PC-3 (cell line): ENCODE data around the gene HEPHL1.

Source experiments
- CTCF ChIP-seq: fragments of 300-600 bp; sonication (generic); conservative IDR thresholded peaks from 2 replicates; pipeline ENCODE4 v1.5.1; 2017; ENCODE audit warnings: antibody characterized with exemption, low read depth, mild to moderate bottlenecking, low read length
- EZH2 ChIP-seq: fragments of 300-600 bp; sonication (generic); IDR thresholded peaks from one replicate; pipeline ENCODE4 v1.6.1; 2017; ENCODE audit warnings: antibody characterized with exemption, mild to moderate bottlenecking, low read length; ENCODE audit not compliant: unreplicated experiment

- TF ChIP-seq CTCF (no peak), EZH2 (no peak)
These were observed 111.8 kb downstream of the HEPHL1 start for GRCh38 chr11:94132823-94133408.
